GM23338 (cell line): ENCODE measurements around the gene GID4.

Source experiments
- CTCF ChIP-seq, 2 experiments: fragments of 200-600 bp in 1 of 2; sonication (generic) in 1 of 2; conservative IDR thresholded peaks; 2 replicates each; pipeline versions ENCODE4 v1.5.1 to v1.6.1; 2016 to 2017; ENCODE audit warnings: antibody characterized with exemption in 2 of 2, low read depth in 2 of 2, mild to moderate bottlenecking in 2 of 2, moderate library complexity in 1 of 2
- EZH2 ChIP-seq: fragments of 200-600 bp; sonication (generic); IDR thresholded peaks from one replicate; pipeline ENCODE4 v1.8.0; 2017; ENCODE audit warnings: antibody characterized with exemption, mild to moderate bottlenecking, low read depth; ENCODE audit not compliant: unreplicated experiment
- EZH2phosphoT487 ChIP-seq: fragments of 200-600 bp; sonication (generic); IDR thresholded peaks from one replicate; pipeline ENCODE4 v1.8.1; 2018; ENCODE audit warnings: antibody characterized with exemption; ENCODE audit not compliant: unreplicated experiment
- JUNB ChIP-seq: IDR thresholded peaks from one replicate; pipeline ENCODE4 v1.6.1; 2016; ENCODE audit warnings: antibody characterized with exemption; ENCODE audit not compliant: unreplicated experiment
- POLR2AphosphoS5 ChIP-seq: IDR thresholded peaks from 2 replicates; pipeline ENCODE4 v1.6.1; 2016; ENCODE audit warnings: antibody characterized with exemption, low read depth

- TF ChIP-seq CTCF (conservative IDR thresholded peaks at IDR 0.05; ENCODE audit: low read depth in 2 of 2): no peak
- no peak for TF ChIP-seq JUNB
- TF ChIP-seq EZH2phosphoT487: no peak
- TF ChIP-seq POLR2AphosphoS5: no peak
- TF ChIP-seq EZH2: no peak
Measured at GRCh38 chr17:17989618-17990017, 49.6 kb upstream of the GID4 start.
